ENCODE data around the gene SREBF2.
"Not testable (repeated sequence)": the region's sequence is repeated elsewhere in the genome, so short reads cannot be mapped to it uniquely, and the experiment has no call there.

Gene SREBF2

DNA sequence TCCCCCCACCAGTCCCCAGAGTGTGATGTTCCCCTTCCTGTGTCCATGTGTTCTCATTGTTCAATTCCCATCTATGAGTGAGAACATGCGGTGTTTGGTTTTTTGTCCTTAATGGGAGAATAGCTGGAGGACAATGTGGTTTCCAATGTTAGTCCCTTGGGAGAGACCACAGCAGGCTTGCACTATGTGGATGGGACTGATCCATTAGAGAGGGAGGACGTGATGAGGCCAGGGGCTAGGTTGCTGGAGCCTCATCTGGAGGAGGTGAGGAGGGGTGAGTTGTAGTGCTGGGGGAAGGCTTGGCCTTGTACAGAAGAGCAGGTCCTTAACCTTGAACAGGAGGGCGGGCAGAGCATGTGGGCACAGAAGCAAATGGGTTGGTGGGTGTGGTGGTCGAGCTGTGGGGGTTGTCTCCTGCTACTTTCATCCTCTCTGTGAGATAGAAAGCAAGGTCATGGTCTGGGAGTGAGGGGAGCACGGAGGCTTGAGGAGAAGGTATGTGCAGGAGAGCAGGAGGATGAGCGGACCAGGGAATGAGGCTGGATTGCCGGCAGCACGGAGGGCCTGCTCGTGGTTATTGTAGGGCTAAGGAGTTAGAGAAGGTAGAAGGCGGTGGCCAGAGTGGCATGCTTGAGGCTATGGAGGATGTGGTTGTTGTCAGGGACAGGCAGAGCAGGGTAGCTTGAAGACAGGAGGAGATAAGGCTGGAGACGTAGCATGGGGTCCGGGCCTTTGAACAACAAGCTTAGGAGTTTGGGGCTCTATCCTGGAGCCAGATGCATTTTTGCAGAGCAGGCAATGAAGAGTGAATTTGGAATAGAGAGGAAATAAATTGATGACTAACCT, 11.2 kb upstream of the SREBF2 start:
- no peak for DNase-seq

GRCh38 chr22:41822317-41823057, 10.4 kb upstream of the SREBF2 start:
- peak in 1 of 2 donors; percentile 36 for DNase-seq

DNA sequence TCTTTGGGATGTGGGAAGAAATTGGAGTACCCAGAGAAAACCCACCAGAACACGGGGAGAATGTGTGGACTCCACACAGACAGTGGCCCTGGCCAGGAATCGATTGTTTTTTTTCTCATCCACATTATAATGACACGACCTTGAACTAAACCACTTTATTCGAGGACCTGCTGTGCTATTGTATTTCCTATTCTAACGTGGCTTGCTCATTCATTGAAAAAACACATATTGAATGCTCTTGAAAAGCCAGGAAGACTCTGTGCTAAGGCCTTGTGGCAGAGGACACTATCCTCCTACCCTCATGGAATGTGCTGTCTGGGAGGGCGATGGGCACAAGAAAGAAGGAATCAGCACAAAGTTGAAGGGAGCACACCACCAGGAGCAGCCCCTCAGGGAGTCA, 9.1 kb upstream of the SREBF2 start:
- DNase-seq: no peak

GRCh38 chr22:41825376-41825775, 7.5 kb upstream of the SREBF2 start:
- no peak for DNase-seq

GRCh38 chr22:41826021-41826420, 6.9 kb upstream of the SREBF2 start:
- no peak for DNase-seq

GRCh38 chr22:41826430-41827383, 6.2 kb upstream of the SREBF2 start:
- no peak for DNase-seq

DNA sequence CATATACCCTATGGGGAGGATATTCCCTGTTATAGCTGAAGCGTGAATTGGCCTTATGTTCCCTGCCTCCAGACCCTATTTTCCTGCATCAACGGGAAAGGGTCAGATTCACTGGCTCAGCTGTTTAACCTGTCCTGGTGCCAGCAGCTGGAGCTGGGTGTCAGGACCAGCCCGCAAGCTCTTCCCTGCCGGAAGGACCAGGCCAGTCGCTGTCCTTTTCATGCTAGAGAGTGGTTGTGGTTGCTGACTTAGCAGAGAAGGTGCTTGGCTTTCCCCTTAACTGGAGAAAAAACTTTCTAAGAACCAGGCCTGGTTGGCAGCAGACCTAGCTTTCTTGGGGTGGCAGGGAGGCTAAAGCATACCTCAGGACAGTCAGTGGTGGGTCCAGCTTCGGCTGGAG, 5.2 kb upstream of the SREBF2 start:
- no peak for DNase-seq

GRCh38 chr22:41828516-41828915, 4.4 kb upstream of the SREBF2 start:
- no peak for DNase-seq

GRCh38 chr22:41830174-41830573, 2.7 kb upstream of the SREBF2 start:
- DNase-seq: no peak

GRCh38 chr22:41831383-41831782, 1.5 kb upstream of the SREBF2 start:
- no peak for DNase-seq

- no peak for DNase-seq
Measured at GRCh38 chr22:41831828-41832552, 915 bp upstream of the SREBF2 start.

- DNase-seq: peak in 1 of 2 donors; percentile 40
Measured at GRCh38 chr22:41833369-41834004, 582 bp downstream of the SREBF2 start.

DNA sequence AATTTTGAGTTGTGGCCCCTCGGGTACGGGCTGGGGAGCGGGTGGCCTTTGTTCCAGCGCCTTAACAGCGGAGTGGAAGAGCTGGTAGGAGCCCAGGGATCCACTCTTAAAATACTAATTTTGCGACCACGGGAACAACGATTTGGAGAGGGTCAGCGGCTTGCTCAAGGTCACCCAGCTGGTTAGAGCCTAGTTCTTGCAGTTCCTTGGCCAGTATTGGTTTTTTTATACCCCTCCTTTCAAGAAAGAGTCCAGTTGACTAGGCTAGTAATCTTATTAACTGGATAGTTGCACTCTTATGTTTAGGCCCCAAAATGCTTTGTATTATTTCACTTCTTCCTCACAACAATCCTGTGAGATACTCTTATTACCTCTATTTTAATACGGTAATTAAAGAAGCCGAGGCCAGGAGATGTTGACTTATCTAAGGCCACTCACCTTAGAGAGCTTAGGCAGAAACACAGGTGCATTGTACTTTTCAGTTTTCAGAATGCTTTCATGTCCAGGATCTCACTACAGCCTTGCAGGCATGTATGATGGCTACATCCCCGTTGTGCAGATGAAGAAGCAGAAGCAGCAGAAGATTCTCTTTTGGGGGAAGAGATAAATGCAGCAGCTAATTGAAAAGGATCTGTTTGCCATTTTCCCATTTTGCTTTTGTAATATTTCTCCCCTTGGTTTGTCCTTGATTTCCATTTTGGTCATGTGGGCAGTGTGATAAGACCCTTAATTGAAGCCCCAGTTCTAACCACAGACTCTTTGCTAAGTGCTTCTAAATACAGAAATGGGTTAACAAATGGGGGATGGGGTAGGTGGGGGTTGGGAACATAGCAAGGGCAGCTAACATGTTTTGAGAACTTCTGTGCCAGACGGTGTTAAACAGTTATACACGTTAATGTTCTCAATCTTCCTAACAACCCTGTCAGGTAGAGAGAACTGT, 1.4 kb downstream of the SREBF2 start:
- DNase-seq: no peak

DNA sequence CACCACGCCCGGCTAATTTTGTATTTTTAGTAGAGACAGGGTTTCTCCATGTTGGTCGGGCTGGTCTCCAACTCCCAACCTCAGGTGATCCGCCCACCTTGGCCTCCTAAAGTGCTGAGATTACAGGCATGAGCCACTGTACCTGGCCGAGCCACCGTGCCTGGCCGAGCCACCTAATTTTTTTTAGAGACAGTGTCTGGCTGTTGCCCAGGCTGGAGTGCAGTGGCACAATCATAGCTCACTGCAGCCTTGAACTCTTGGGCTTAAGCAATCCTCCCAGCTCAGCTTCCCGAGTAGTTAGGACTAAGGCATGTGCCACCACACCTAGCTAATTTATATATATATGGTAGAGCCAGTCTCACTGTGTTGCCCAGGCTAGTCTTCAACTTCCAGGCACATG, 2.6 kb downstream of the SREBF2 start:
- not testable (repeated sequence) for DNase-seq

DNA sequence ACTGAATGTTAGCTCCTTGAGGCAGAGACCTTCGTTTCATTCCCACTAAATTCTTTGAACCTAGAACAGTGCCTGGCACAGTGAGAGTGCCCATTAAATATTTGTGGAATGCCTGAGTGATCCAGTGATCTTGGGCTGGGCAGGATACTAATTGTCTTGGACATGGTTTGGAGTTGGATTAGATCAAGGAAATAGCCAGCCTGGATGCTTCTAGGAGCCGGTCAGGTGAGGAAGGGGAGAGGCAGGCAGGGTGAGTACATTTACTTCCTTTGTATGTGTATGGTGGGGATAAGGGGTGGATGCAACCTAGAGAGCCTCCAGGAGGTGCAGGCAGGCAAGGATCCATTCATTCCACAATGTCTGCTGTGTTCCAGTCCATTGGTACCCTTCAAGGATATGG, 3.6 kb downstream of the SREBF2 start:
- no peak for DNase-seq

DNA sequence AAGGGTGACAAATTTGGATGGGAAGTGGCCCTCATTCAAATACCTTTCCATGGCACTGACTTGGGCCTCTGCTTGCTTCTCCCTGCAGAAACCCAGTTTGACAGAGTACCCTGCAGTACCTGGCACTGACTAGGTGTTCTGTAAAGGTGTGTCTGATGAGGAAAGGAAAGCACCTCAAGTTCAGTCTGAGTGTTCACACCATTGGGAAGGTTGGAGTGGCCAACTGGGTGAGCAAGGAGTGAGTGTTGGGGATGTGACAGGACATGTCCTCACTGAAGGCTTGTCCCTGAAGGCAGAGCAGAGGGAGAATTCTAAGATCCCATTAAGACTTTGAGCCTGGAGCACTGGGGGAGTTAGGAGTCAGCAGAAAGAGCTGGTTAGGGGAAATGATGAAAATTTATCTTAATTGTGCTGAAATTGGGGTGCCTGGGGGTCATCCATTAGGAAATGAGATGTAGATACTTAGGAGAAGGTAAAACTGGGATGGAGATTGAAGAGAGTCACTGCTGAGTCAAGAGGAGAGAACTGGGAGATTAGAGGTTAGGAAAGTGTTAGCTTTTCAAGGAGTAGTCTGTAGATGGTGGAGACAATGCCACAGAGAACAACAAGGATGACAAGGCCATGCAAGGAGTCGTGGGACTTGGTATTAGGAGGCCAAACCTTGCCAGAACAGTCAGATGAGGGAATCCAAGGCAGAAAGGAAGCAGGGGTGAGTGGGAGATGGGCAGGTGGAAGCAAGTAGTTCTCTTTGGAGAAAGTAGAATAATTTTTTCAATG, 6.1 kb downstream of the SREBF2 start:
- DNase-seq: no peak

GRCh38 chr22:41840216-41840615, 7.3 kb downstream of the SREBF2 start:
- no peak for DNase-seq

- no peak for DNase-seq
Measured at GRCh38 chr22:41841085-41841712, 8.3 kb downstream of the SREBF2 start.
